ENCODE results near the gene METTL8. TPM values are rescaled to one million over a fixed set of nuclear protein-coding genes. Genes with fewer than 3 reads are reported as not detected.

METTL8 gene
- polyA plus RNA-seq, 3 donors, result 3.3 to 9.8 (median 6.9) TPM

DNA sequence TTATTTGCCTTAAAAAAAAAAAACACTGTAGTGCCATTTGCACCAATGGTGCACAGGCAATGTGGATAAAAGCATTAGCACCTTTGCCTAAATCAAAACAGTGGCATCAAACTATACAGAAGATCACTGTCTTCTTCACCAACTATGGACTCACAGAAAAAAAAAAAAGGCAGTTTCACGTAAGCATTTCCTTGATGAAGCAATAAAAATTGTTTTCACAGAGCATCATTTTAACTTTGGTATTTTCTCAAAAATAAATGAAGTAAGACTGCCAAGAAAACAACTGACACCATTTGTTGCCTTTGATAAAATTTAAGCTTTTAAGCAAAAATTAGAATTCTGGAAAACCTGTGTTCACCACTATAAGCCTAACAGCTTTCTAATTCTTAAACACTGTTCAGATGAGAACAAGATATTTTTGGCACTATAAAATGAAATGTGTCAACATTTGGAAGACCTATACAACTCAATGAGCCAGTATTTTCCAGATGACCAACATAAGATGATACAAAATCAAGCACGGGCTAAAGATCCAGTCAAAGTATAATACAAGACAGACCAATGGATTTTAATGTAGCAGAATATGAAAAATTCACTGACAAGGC, 21.1 kb downstream of the METTL8 start:
- Mint-ChIP-seq H3K4me1 (peaks cover 13% of the 10 kb centered on the region), H3K9me3 (no peaks in the 10 kb centered on the region), H3K36me3 (no peaks in the 10 kb centered on the region), H3K27me3 (ENCODE audit: low read depth in 3 of 3) (peaks cover 0 to 2% (median 0%) of the 10 kb centered on the region in 3 donors), H3K4me3 (no peak overlapping the region), H3K27ac (no peak overlapping the region)
- Histone ChIP-seq H3K27ac (ENCODE audit: low read depth in 1 of 2, low read length in 2 of 2) (no peak overlapping the region), H3K79me2 (ENCODE audit: insufficient read depth, low read length) (no peaks in the 10 kb centered on the region), H3K9me3 (replicated peaks in 1 of 2; ENCODE audit: control insufficient read depth in 1 of 2, insufficient read depth in 1 of 2, low read length in 2 of 2) (no peaks in the 10 kb centered on the region), H3K27me3 (ENCODE audit: control insufficient read depth in 2 of 2, insufficient read depth in 2 of 2, low read length in 2 of 2) (no peaks in the 10 kb centered on the region), H3K36me3 (replicated peaks in 1 of 2; ENCODE audit: control insufficient read depth in 1 of 2, insufficient read depth in 2 of 2, low read length in 2 of 2) (no peaks in the 10 kb centered on the region), H3K9ac (ENCODE audit: insufficient read depth, low read length, poor library complexity, severe bottlenecking) (no peak overlapping the region), H2AFZ (ENCODE audit: insufficient read depth, low read depth, low read length, poor library complexity, severe bottlenecking) (no peak overlapping the region), H3K4me1 (ENCODE audit: control insufficient read depth in 1 of 2, insufficient read depth in 2 of 2, low read length in 2 of 2) (peaks cover 0 to 3% of the 10 kb centered on the region in 2 donors), H4K20me1 (ENCODE audit: insufficient read depth, low read length) (no peaks in the 10 kb centered on the region), H3K4me2 (replicated peaks; ENCODE audit: extremely low read depth, low read length, poor library complexity, severe bottlenecking) (no peak overlapping the region), H3K4me3 (replicated peaks in 1 of 3; ENCODE audit: low read depth in 2 of 3, low read length in 3 of 3) (no peak overlapping the region)
- WGBS (ENCODE audit: insufficient coverage), result no CpG with 5 or more reads among the region's 2 CpGs
- intact Hi-C loops (cut with micrococcal nuclease), result loop anchor here in 1 of 2 donors (10.0 kb wide), 1 partner anchor 438 kb away; no protein-coding TSS in a partner anchor
- TF ChIP-seq, protein P1, sequence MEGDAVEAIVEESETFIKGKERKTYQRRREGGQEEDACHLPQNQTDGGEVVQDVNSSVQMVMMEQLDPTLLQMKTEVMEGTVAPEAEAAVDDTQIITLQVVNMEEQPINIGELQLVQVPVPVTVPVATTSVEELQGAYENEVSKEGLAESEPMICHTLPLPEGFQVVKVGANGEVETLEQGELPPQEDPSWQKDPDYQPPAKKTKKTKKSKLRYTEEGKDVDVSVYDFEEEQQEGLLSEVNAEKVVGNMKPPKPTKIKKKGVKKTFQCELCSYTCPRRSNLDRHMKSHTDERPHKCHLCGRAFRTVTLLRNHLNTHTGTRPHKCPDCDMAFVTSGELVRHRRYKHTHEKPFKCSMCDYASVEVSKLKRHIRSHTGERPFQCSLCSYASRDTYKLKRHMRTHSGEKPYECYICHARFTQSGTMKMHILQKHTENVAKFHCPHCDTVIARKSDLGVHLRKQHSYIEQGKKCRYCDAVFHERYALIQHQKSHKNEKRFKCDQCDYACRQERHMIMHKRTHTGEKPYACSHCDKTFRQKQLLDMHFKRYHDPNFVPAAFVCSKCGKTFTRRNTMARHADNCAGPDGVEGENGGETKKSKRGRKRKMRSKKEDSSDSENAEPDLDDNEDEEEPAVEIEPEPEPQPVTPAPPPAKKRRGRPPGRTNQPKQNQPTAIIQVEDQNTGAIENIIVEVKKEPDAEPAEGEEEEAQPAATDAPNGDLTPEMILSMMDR (IDR thresholded peaks at IDR 0.05), result no peak
- DNase-seq, result no peak

DNA sequence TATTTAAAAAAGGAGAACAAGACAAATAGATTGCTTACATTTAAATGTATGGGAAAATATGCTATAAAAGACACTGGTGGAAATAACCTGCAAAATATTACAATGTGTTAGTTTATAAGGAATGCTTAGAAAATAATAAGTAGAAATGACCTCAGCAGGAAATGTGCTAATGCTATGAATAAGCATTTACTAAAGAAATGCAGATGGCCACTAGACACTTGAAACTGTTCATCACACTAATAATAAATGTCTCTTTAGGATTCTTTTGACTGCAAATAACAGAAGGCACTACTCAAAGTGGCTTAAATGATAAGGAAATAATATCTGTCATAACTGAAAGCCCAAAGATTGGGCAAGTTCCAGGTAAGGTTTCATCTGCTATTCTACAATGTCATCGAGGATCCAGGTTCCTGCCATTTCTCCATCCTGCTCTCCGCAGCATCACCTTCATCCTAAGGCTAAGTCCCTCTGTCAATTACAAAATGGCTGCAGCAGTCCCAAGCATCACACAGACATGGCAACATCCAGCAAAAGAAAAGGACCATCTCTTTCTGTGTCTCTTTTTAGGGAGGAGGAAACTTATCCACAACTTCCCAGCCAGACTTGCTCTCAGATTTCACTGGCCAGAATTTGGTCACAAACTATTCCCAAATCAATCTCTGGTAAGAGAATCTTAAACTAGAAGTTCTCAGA, 21.9 kb downstream of the METTL8 start:
- no peak for DNase-seq
- 69% methylated on average over 2 of the region's 2 CpGs for WGBS (ENCODE audit: insufficient coverage)
- intact Hi-C loops (cut with micrococcal nuclease), result loop anchor here in 1 of 2 donors (10.0 kb wide), 1 partner anchor 437 kb away; no protein-coding TSS in a partner anchor
- TF ChIP-seq, protein P1 (IDR thresholded peaks at IDR 0.05), result no peak
- Mint-ChIP-seq H3K27ac (no peak overlapping the region), H3K9me3 (no peaks in the 10 kb centered on the region), H3K27me3 (ENCODE audit: low read depth in 3 of 3) (peaks cover 0 to 2% (median 0%) of the 10 kb centered on the region in 3 donors), H3K4me1 (peaks cover 13% of the 10 kb centered on the region), H3K4me3 (no peak overlapping the region), H3K36me3 (no peaks in the 10 kb centered on the region)
- no peak overlapping the region for H3K9ac ChIP-seq (ENCODE audit: insufficient read depth, low read length, poor library complexity, severe bottlenecking)
- H3K4me2 ChIP-seq (replicated peaks; ENCODE audit: extremely low read depth, low read length, poor library complexity, severe bottlenecking), result no peak overlapping the region
- H2AFZ ChIP-seq (ENCODE audit: insufficient read depth, low read depth, low read length, poor library complexity, severe bottlenecking), result no peak overlapping the region
- no peaks in the 10 kb centered on the region for H4K20me1 ChIP-seq (ENCODE audit: insufficient read depth, low read length)
- H3K27me3 ChIP-seq (ENCODE audit: control insufficient read depth in 2 of 2, insufficient read depth in 2 of 2, low read length in 2 of 2), result no peaks in the 10 kb centered on the region
- no peaks in the 10 kb centered on the region for H3K79me2 ChIP-seq (ENCODE audit: insufficient read depth, low read length)
- H3K4me1 ChIP-seq (ENCODE audit: control insufficient read depth in 1 of 2, insufficient read depth in 2 of 2, low read length in 2 of 2), result peaks cover 0 to 3% of the 10 kb centered on the region in 2 donors
- H3K27ac ChIP-seq (ENCODE audit: low read depth in 1 of 2, low read length in 2 of 2), result no peak overlapping the region
- H3K36me3 ChIP-seq (replicated peaks in 1 of 2; ENCODE audit: control insufficient read depth in 1 of 2, insufficient read depth in 2 of 2, low read length in 2 of 2), result no peaks in the 10 kb centered on the region
- H3K4me3 ChIP-seq (replicated peaks in 1 of 3; ENCODE audit: low read depth in 2 of 3, low read length in 3 of 3), result no peak overlapping the region
- no peaks in the 10 kb centered on the region for H3K9me3 ChIP-seq (replicated peaks in 1 of 2; ENCODE audit: control insufficient read depth in 1 of 2, insufficient read depth in 1 of 2, low read length in 2 of 2)

All from CD14-positive monocyte (primary cell).